ENCODE data around the gene GABRB1. TPM values are rescaled to one million over a fixed set of nuclear protein-coding genes. Genes with fewer than 3 reads are reported as not detected.

Gene GABRB1
- total RNA-seq, 2 experiments from 2014 or later, result not detected

GRCh38 chr4:47217291-47217690 lies 185.9 kb downstream of the GABRB1 start:
- Mint-ChIP-seq H3K4me1 (no peaks in the 10 kb centered on the region), H3K4me3 (no peak overlapping the region), H3K9me3 (no peaks in the 10 kb centered on the region), H3K36me3 (no peaks in the 10 kb centered on the region), H3K27ac (no peak overlapping the region), H3K27me3 (no peaks in the 10 kb centered on the region)
- DNase-seq, result no peak
- ATAC-seq (ENCODE audit: low read depth), result no peak
- POLR2A ChIA-PET, result no interaction called here

GRCh38 chr4:47217884-47218283 lies 186.5 kb downstream of the GABRB1 start:
- H3K36me3 Mint-ChIP-seq, result no peaks in the 10 kb centered on the region
- no peaks in the 10 kb centered on the region for H3K9me3 Mint-ChIP-seq
- POLR2A ChIA-PET, result no interaction called here
- no peaks in the 10 kb centered on the region for H3K4me1 Mint-ChIP-seq
- ATAC-seq (ENCODE audit: low read depth) (no peak), DNase-seq (no peak)
- H3K4me3 Mint-ChIP-seq, result no peak overlapping the region
- no peaks in the 10 kb centered on the region for H3K27me3 Mint-ChIP-seq
- no peak overlapping the region for H3K27ac Mint-ChIP-seq

- ATAC-seq (ENCODE audit: low read depth), result no peak
- Mint-ChIP-seq H3K27me3 (no peaks in the 10 kb centered on the region), H3K4me1 (no peaks in the 10 kb centered on the region), H3K36me3 (no peaks in the 10 kb centered on the region), H3K9me3 (no peaks in the 10 kb centered on the region), H3K4me3 (no peak overlapping the region), H3K27ac (no peak overlapping the region)
- DNase-seq, result no peak
- POLR2A ChIA-PET, result no interaction called here
Measured at GRCh38 chr4:47218631-47219030, 187.3 kb downstream of the GABRB1 start.

GRCh38 chr4:47219586-47219985 lies 188.2 kb downstream of the GABRB1 start:
- H3K9me3 Mint-ChIP-seq, result no peaks in the 10 kb centered on the region
- ATAC-seq (ENCODE audit: low read depth) (no peak), DNase-seq (no peak)
- H3K36me3 Mint-ChIP-seq, result no peaks in the 10 kb centered on the region
- H3K27ac Mint-ChIP-seq, result no peak overlapping the region
- H3K27me3 Mint-ChIP-seq, result no peaks in the 10 kb centered on the region
- POLR2A ChIA-PET, result no interaction called here
- no peaks in the 10 kb centered on the region for H3K4me1 Mint-ChIP-seq
- H3K4me3 Mint-ChIP-seq, result no peak overlapping the region

GRCh38 chr4:47221721-47222120 lies 190.4 kb downstream of the GABRB1 start:
- no peak for ATAC-seq (ENCODE audit: low read depth)
- Mint-ChIP-seq H3K27ac (no peak overlapping the region), H3K27me3 (no peaks in the 10 kb centered on the region), H3K4me3 (no peak overlapping the region), H3K4me1 (no peaks in the 10 kb centered on the region), H3K9me3 (no peaks in the 10 kb centered on the region), H3K36me3 (no peaks in the 10 kb centered on the region)
- no peak for DNase-seq
- POLR2A ChIA-PET, result no interaction called here

- DNase-seq (no peak), ATAC-seq (ENCODE audit: low read depth) (no peak)
- Mint-ChIP-seq H3K27me3 (no peaks in the 10 kb centered on the region), H3K36me3 (no peaks in the 10 kb centered on the region), H3K27ac (no peak overlapping the region), H3K9me3 (no peaks in the 10 kb centered on the region), H3K4me3 (no peak overlapping the region), H3K4me1 (no peaks in the 10 kb centered on the region)
- POLR2A ChIA-PET, result no interaction called here
Measured at GRCh38 chr4:47222276-47222675, 190.9 kb downstream of the GABRB1 start.

DNA sequence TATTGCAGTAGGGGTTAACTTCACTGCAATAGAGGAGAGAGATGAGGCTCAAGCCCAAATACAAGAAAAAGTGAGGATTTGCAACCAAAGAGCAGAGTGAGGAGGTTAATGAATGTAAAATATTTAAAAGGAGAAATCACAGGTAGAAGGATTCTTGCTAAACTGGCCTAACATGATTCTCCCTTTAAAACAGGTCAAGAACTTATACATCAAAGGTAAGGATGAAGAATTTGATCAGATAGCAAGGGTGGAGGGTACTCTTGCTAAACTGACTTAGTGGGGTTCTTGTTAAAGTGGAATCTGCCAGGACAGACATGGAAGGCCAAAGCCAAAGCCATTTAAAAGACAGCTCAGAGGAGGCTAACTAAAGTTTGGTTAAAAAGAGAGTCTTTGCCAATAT lies 193.0 kb downstream of the GABRB1 start:
- no peaks in the 10 kb centered on the region for H3K9me3 Mint-ChIP-seq
- DNase-seq (no peak), ATAC-seq (ENCODE audit: low read depth) (no peak)
- H3K27ac Mint-ChIP-seq, result no peak overlapping the region
- no peak overlapping the region for H3K4me3 Mint-ChIP-seq
- POLR2A ChIA-PET, result no interaction called here
- H3K4me1 Mint-ChIP-seq, result no peaks in the 10 kb centered on the region
- H3K27me3 Mint-ChIP-seq, result no peaks in the 10 kb centered on the region
- H3K36me3 Mint-ChIP-seq, result no peaks in the 10 kb centered on the region

GRCh38 chr4:47235721-47236120 lies 204.4 kb downstream of the GABRB1 start:
- POLR2A ChIA-PET, result no interaction called here

GRCh38 chr4:47238667-47239066 lies 207.3 kb downstream of the GABRB1 start:
- Mint-ChIP-seq H3K27me3 (peaks cover 2% of the 10 kb centered on the region), H3K36me3 (no peaks in the 10 kb centered on the region), H3K27ac (no peak overlapping the region), H3K9me3 (no peaks in the 10 kb centered on the region), H3K4me1 (no peaks in the 10 kb centered on the region), H3K4me3 (no peak overlapping the region)
- no peak for ATAC-seq (ENCODE audit: low read depth)
- POLR2A ChIA-PET, result no interaction called here
- no peak for DNase-seq

More at GRCh38 chr4:47235721-47236120, 204.4 kb downstream of the GABRB1 start:
- ATAC-seq (ENCODE audit: low read depth), result no peak
- H3K4me3 Mint-ChIP-seq, result no peak overlapping the region
- peaks cover 5% of the 10 kb centered on the region for H3K27me3 Mint-ChIP-seq
- DNase-seq, result no peak
- no peak overlapping the region for H3K27ac Mint-ChIP-seq
- no peaks in the 10 kb centered on the region for H3K9me3 Mint-ChIP-seq
- H3K36me3 Mint-ChIP-seq, result no peaks in the 10 kb centered on the region
- no peaks in the 10 kb centered on the region for H3K4me1 Mint-ChIP-seq

GRCh38 chr4:47239649-47240048 lies 208.3 kb downstream of the GABRB1 start:
- no peaks in the 10 kb centered on the region for H3K36me3 Mint-ChIP-seq
- POLR2A ChIA-PET, result no interaction called here
- H3K27ac Mint-ChIP-seq, result no peak overlapping the region
- DNase-seq, result no peak
- no peaks in the 10 kb centered on the region for H3K4me1 Mint-ChIP-seq
- peaks cover 2% of the 10 kb centered on the region for H3K27me3 Mint-ChIP-seq
- no peak for ATAC-seq (ENCODE audit: low read depth)
- no peak overlapping the region for H3K4me3 Mint-ChIP-seq
- peaks cover 2% of the 10 kb centered on the region for H3K9me3 Mint-ChIP-seq

DNA sequence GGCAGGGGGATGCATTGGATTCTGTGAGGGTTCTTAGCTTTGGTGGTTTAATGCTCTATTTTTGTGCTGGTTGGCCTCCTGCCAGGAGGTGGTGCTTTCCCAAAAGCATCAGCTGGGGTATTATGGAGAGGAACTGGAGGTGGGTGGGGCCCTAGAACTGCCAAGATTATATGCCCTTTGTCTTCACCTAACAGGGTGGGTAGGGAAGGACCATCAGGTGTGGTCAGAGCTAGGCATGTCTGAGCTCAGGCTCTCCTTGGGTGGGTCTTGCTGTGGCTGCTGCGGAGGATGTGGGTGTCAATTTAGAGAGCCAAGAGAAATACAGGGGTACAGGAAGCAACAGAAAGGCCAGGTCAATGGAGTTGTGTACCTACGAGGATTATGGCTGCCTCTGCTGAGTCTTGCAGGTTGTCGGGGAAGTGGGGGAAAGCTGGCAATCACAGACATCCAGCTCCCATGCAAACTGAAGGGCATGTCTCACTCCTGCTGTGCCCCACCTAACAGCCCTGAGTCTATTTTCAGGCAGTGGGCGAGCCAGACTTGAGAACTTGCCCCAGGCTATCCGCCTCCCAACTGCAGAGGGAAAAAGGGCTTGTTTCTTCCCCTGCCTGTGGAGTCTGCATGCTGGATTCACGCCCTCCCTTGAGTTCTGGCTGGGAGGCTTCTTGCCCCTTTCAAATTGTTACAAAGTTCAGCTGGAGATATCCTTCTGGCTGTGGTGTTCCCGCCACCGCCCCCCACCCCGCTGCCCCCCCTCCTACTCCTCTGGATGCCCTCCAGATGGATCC lies 220.2 kb downstream of the GABRB1 start:
- H3K4me1 Mint-ChIP-seq, result no peaks in the 10 kb centered on the region
- H3K27me3 Mint-ChIP-seq, result no peaks in the 10 kb centered on the region
- H3K9me3 Mint-ChIP-seq, result no peaks in the 10 kb centered on the region
- no peaks in the 10 kb centered on the region for H3K36me3 Mint-ChIP-seq
- POLR2A ChIA-PET, result no interaction called here
- H3K27ac Mint-ChIP-seq, result no peak overlapping the region
- no peak overlapping the region for H3K4me3 Mint-ChIP-seq
- DNase-seq (no peak), ATAC-seq (ENCODE audit: low read depth) (no peak)

DNA sequence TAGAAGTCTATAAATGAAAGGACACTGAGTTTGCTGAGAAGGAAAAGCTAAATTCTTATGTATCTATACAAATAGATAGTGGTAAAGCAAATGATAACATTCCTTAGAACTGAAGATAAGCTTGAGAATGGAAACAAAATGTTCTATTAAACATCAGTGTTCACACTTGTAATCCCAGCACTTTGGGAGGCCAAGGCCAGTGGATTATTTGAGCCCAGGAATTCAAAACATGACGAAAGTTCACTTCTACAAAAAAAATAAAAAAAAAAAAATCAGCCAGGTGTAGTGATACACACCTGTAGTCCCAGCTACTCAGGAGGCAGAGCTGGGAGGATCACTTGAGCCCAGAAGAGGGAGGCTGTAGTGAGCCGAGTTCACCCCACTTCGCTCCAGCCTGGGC lies 232.4 kb downstream of the GABRB1 start:
- ATAC-seq (ENCODE audit: low read depth), result no peak

DNA sequence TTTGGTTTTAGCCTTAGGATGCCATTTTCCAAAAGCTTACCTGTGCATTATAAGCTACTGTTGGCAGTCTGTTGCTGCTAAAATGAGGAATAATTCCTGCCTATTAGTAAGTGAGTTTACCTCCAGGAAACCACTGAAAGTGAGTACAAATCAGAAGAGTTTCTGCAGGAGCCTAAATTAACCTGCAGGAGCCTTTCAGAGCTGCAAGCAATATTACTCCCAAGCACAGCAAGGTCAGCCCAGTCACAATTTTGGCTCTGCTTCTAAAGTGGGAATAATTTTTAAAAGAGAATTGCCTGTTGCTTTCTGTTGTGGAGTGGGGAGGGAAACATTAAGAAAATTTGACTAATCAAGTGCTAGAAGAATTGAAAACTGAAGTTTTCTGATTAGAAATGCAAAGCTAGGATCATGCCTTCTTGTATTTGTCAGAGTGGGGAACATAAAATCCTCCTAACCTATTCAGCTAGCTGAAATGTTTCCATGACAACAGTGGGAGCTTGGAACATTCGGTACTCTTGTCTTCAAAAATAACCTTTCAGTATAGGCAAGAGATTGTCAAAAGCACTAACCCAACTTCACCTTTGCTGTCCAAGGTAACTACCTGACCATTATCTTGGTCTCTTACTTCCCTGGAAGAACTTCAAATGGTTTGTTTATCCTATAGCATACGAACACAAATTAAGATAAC lies 239.0 kb downstream of the GABRB1 start:
- no peak for ATAC-seq (ENCODE audit: low read depth)
- H3K36me3 Mint-ChIP-seq, result no peaks in the 10 kb centered on the region

More for the DNA sequence above, 232.4 kb downstream of the GABRB1 start:
- POLR2A ChIA-PET, result no interaction called here
- H3K27me3 Mint-ChIP-seq, result peaks cover 8% of the 10 kb centered on the region
- no peak overlapping the region for H3K27ac Mint-ChIP-seq
- H3K9me3 Mint-ChIP-seq, result peaks cover 1% of the 10 kb centered on the region
- H3K4me1 Mint-ChIP-seq, result no peaks in the 10 kb centered on the region
- H3K4me3 Mint-ChIP-seq, result no peak overlapping the region
- H3K36me3 Mint-ChIP-seq, result no peaks in the 10 kb centered on the region
- no peak for DNase-seq

GRCh38 chr4:47271291-47271690 lies 239.9 kb downstream of the GABRB1 start:
- POLR2A ChIA-PET, result no interaction called here
- ATAC-seq (ENCODE audit: low read depth) (no peak), DNase-seq (no peak)
- H3K27ac Mint-ChIP-seq, result no peak overlapping the region
- no peak overlapping the region for H3K4me3 Mint-ChIP-seq
- H3K4me1 Mint-ChIP-seq, result no peaks in the 10 kb centered on the region
- H3K27me3 Mint-ChIP-seq, result peaks cover 4% of the 10 kb centered on the region
- no peaks in the 10 kb centered on the region for H3K36me3 Mint-ChIP-seq
- H3K9me3 Mint-ChIP-seq, result no peaks in the 10 kb centered on the region

More for the DNA sequence above, 239.0 kb downstream of the GABRB1 start:
- H3K27ac Mint-ChIP-seq, result no peak overlapping the region
- POLR2A ChIA-PET, result no interaction called here
- no peaks in the 10 kb centered on the region for H3K9me3 Mint-ChIP-seq
- DNase-seq, result no peak
- H3K4me3 Mint-ChIP-seq, result no peak overlapping the region
- peaks cover 4% of the 10 kb centered on the region for H3K27me3 Mint-ChIP-seq
- H3K4me1 Mint-ChIP-seq, result no peaks in the 10 kb centered on the region
